HG03575 (cell line): ENCODE results near the gene SLC7A8.
"Not testable (repeated sequence)": the region's sequence is repeated elsewhere in the genome, so short reads cannot be mapped to it uniquely, and the experiment has no call there.

Experiments
- ATAC-seq: cut with Tn5 transposase; IDR thresholded peaks from one replicate; pipeline ENCODE4 v1.9.1; 2021; ENCODE audit not compliant: unreplicated experiment, insufficient number of reproducible peaks, low FRiP score; ENCODE audit errors: extremely low read depth

Gene SLC7A8

DNA sequence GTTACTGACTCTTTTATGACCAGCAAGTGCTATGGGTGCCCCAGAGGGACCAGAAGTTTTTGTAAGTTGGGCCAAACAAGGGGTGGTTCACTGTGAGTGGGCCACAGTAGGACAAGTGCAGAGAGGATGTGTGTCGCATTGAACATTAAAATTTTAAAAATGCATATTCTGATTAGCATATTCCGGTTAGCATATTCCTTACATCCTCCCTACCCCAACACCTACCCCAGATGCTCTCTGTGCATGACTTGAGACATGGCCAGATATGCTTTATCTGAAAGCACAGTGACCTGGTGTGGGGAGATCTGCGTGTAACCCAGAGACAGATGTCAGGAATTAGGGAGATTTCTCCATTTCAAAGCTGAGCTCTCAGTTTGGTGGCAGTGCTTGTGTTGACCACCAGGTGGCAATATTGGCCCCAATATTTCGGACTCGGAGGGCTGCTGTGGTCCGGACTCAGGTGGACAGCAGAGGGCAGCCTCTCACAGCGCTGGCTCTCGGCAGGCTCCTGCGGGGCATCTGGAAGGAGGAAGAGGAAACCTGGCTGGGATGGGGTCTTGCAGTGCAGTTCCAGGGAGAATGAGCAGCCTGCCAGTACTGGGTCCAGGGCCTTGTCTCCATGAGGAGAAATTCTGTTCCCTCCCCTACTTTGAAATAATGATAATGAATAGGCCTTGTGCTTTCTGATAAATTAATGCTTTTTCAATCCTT lies 62.8 kb downstream of the SLC7A8 start:
- ATAC-seq: no peak

DNA sequence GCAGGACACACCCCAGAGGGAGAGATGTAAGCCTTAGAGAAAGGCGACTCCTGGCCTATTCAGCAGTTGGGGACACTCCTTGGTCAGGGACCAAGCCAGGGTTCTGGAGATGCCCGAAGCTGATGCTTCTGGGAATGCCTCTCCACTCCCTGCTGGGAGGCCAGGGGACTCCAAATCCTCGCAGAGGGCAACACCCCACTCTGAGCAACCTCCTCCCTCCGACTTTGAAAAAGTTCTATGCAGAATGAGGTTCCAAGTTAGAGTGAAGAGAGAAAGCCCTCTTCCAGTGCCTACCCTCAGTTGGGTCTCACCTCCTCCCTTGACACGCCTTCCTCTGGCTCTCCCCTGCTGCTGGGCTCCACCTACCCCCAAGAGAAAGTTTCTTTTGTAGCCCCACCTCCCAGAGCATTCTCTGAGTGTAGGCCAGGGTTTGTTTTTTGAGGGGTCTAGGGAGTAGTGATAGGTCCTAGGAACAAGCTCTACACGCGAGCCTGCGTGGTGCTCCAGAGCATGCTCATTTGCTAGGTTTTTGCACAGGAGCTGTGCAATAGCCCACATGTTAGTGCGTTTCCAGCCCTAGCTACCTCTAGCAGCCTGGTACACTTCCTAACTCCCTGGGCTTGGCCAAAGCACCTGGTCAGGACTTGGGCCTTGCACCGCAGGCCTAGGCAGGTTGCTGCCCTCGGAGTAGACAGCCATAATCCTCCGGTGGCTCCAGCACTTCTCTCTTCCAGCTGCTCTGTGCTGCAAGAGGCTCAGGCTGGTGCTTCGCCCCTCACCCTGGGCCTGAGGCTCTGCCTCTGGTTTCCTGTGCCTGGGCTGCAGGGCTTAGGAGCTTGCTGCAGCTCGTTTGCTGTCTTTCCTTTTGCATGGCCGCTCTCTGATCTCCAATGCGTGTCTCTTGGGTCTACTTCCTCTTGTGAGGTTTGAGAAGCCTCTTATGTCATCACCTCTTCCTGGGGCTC lies 63.8 kb downstream of the SLC7A8 start:
- no peak for ATAC-seq

DNA sequence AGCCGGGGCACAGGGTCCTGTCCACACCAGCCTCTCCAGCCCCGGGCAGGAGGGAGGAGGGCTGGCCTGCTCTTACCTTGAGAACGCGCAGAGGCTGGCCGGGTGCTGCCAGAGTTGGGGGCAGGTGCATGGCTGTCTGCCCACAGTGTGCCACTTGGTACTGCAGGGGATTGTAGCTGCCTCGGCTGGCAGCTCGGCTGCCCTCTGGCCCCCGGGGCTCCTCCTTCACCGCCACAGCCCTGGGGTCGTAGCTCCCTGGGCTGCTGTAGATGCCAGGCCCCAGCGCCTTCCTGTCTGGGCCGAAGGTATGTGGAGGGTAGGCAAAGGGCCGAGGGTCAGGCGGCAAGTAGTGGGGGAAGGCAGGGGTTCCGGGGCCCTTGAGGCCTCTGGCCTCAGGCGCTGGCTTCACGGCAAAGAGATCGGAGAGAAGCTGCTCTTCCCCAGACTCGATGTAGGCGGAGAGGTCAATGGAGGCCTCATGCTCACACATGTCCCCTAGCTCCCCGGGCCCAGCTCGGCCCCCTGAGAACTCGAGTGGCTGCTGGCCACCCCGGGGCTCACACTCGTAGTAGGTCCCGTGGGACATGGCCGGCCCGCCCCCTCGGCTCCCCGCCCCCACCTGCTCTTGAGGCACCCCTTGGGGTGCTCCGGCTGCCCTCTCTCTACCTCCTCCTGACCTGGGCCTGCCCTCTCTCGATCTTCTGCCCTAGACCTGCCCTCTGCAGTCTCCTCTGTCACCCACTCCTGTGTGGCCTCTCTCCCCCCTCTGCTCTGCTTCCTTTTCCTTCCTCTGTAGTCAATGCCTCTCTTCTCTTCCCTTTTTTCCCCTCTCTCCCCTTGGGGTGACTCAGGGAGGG lies 64.7 kb downstream of the SLC7A8 start, which contains the start of gene CEBPE:
Gene CEBPE, minus strand, starts transcription at position 750 of the 857 bp plus-strand sequence. Its CDS starts 164 bp downstream, at position 586.
- ATAC-seq: no peak

DNA sequence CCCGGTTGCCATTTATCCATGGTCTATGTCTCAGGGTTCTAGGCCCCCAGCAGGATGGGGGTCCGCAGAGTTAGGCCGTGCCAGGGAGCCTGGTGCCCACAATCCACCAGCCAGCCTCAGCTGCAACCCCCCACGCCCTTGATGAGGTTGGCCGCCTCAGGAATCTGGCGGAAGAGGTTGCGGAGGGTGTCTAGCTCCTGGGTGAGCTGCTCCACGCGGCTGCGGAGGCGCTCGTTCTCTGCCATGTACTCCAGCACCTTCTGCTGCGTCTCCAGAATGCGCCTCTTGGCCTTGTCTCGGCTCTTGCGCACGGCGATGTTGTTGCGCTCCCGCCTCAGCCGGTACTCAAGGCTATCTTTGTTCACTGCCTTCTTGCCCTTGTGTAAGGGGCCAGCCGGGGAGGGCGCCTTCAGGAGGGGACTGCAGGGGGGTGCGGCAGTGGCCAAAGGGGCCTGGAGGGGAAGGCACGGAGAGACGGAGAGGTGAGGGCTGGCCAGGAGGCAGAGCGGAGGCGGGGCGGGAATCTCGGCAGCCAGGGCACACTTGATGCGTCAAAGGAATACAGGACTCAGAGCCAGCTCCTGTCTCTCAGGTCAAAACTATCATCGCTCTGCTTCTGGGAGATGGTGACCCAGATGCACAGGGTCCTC lies 66.0 kb downstream of the SLC7A8 start:
- ATAC-seq: no peak

DNA sequence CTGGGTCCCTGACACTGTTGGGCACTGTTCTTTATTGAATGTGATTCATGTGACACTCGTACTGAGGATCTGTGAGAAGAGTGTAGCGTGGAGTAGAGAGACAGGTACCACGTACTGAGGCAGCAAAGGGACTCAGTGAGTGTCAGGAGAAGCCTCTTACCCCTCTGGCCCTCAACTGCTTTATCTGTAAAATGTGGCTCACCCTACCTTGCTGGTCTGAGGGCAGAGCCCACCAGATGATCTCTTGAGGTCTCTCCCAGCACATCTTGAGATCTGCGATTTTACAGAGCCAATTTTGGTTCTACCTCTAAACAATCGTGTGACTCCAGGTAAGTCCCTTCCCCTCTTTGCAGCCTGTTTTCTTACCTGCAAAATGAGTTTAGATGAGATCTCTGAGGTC lies 67.5 kb downstream of the SLC7A8 start:
- ATAC-seq: no peak

DNA sequence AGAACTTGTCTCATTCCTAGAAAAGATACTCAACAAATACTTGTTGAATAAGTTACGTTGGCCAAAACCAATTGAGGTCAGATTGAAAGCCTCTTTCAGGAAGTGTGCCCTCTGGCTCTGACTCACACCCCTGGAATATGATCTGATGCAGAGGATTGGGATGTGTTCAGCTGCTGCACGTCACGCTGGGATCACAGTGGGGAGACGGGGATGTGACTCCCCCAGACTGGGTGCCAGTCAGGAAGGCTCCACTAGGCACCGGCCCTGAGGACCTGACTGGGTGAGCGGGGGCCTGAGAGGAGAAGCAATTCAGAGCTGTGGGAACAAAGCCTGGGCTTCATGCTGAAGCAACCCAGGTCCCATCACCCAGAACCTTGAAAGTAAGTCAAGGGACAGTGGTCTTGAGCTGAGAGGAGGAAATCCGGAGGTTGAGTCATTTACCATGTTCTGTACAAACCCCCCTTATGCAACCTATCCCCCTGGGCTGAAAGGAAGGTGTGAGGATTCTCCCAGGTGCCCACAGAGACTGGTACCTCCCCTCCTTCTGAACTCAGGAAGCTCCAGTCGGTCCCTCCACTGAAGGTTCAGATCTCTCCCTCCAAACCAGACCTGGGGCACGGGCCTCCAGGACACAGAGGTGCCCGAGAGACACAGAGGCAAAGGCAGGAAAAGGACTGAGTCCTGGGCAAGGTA lies 68.3 kb downstream of the SLC7A8 start:
- ATAC-seq: no peak

DNA sequence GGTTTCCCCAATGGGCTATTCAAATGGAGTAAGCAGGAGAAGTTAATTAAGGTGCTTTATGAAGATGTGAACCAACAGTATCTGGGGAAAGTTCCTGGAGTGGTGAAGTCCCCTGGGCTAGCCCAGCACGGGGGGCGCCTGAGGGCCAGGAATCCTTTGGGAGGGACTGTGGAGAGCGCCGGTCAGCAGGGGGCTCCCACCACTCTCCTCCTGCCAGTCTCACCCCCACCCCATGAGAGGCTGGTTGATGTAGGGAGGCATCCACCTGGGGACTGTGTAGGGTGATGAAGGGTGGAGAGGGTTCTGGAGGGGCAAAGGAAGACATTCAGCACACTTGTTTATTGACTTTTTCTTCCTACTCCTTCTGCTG lies 68.8 kb downstream of the SLC7A8 start:
- ATAC-seq: no peak

DNA sequence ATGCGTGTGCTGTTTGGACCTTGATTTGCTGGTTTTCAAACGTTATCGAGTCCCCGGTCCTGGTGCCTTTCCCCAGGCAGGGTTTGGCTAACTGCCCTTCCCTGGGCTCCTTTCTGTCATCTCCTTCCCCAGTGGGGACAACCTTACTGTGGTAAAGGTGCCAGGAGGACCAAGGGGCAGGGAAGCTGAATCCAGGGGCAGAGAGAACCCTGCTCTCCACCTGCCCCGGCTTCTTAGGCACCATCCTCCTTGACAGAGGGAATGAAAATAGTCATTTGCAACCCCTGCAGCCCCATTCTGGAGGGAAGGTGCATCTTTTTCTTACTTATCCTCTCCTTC lies 69.4 kb downstream of the SLC7A8 start:
- no peak for ATAC-seq

DNA sequence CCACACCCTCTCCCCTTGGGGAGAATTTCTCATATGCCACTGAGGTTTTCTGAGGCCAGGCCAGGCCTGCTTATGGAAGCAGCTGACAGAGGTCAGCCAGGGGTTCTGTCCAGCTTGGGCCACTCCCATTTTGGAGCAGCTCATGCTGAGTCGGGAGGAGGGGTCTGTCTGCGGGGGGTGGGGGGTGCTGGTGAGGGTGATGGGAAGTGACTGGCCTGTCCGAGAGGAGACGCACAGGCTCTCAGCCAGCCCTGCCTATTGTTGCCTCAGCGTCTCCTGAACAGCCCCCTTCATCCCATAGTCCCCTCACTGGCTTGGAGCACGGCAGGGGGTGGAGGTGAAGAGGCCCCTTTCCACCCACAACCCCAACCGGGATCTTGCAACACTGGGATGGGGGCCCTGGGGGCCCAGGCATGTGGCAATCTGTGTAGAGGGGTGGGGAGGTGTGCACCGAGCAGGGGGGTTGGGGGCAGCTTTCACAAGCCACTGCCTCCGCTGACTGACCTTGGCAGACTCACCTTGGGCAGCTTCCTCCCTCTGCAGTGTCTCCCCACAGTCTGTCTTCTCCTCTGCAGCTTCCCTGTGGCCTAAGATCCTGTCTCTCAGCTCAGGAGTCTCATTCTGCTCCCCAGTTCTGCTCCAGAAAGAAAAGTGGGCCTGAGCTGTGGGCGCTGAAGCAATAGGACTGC lies 69.9 kb downstream of the SLC7A8 start:
- ATAC-seq: no peak

DNA sequence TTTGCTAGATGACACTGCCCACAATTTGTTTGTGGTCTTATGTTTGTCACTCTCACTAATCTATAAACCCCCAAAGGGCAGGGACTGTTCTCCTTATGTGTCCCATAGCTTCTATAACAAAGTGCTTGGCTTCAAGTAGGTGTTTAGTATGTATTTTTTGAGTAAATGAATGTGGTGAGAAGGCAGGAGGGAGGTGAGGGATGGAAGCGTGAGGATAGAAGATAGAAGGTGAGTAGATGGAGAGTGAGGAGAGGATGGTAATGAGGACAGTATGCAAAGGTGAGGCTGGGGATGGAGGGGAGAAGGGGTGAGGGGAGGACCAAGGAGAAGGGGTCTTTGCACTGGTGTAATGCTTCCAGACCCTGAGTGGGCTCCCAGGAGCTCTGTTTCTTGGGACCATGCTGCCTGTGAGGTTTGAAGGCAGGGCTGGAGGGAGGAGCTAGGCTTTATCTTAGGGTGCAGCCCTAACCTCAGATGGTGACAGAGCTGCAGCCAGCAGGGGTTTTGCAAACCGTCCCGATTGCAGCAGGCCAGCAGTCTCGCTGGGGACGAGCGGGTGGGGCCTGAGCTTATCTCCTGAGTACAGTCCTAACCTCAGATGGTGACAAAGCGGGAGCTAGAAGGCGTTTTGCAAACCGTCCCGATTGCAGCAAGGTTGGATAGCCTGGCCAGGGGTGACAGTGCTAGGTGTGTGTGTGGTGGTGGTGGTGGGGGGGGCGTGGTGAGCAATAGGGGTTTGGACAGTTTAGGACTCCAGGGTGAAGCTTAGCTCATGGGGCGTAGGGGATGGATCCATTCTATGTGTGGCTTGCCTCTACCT lies 70.9 kb downstream of the SLC7A8 start:
- no peak for ATAC-seq

DNA sequence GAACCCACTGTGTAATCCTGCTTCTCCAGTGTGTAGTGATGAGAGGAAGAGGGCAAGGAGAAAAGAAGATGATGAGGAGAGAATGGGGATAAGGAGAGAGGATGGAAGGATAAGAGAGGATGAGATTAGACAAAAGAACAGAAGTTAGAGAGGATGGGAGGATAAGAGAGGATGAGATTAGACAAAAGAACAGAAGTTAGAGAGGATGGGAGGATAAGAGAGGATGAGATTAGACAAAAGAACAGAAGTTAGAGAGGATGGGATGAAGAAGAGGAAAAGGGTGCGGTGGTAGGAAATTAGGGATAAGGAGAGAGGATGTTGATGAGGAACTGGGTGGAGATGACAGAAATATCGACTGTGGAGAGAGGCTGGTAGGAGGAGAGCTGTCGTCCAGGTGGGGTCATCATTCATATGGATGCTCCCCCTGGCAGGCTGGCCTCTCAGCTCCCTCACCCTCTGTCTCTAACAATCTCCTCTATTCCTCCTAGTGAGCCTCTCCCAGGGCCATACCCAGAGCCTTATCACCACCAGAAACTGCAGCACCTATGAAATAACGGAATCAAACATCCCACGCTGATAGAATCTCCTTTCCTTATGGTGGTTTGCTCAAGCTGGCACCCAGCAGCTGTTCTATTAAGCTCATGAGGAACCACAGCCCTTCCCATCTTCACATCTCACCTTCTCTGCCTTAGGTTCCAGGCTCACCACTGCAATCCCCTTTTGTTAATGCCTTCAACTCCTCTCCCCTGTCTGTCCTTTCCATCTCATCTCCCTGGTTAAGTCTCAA lies 72.7 kb downstream of the SLC7A8 start:
- ATAC-seq: no peak

DNA sequence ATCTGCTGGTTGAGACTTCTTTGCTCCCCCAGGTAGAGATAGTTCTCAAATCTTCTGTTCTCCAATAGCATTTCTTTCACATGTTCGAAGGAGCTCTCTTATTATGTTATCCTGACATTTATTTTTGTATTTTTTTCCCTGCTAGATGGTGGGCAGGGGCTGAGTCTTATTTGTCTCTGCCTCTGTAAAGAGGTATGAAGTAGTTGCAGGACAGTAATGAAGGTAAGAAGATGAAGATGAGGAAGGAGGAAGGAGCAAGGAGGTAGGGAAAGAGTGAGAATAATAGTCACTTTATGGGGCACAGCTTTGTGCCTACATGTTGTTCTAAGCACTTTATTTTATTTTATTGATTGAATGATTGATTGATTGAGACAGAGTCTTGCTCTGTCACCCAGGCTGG lies 73.7 kb downstream of the SLC7A8 start:
- no peak for ATAC-seq

DNA sequence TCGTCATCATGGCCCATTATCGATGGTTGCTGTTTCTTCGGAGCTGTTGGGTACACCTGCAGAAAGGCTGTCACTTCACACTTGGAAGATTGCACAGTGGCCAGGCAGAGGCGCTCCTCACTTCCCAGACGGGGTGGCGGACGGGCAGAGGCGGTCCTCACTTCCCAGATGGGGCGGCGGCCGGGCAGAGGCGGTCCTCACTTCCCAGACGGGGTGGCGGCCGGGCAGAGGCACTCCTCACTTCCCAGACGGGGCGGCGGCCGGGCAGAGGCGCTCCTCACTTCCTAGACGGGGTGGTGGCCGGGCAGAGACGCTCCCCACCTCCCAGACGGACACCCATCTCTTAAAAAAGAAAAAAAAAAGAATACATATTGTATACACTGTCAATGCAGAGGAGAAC lies 75.3 kb downstream of the SLC7A8 start:
- ATAC-seq: not testable (repeated sequence)

DNA sequence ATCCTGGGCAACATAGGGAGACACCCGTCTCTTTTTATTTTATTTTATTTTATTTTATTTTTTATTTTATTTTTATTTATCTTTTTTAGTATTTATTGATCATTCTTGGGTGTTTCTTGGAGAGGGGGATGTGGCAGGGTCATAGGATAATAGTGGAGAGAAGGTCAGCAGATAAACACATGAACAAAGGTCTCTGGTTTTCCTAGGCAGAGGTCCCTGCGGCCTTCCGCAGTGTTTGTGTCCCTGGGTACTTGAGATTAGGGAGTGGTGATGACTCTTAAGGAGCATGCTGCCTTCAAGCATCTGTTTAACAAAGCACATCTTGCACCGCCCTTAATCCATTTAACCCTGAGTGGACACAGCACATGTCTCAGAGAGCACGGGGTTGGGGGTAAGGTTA lies 75.8 kb downstream of the SLC7A8 start:
- not testable (repeated sequence) for ATAC-seq

DNA sequence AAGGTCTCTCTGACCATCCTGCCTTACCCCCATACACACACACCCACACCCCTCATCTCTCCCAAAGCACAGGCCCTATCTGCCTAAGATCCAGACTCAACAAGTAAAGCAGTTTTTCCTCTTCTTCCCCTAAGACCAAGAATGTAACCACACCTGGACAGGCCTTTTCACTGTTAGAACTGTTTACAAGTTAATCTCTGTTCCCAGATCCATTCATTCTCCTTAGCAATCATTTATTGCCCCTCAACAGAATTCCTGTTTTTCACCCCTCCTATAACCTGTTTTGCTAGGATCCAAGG lies 76.8 kb downstream of the SLC7A8 start:
- ATAC-seq: no peak

DNA sequence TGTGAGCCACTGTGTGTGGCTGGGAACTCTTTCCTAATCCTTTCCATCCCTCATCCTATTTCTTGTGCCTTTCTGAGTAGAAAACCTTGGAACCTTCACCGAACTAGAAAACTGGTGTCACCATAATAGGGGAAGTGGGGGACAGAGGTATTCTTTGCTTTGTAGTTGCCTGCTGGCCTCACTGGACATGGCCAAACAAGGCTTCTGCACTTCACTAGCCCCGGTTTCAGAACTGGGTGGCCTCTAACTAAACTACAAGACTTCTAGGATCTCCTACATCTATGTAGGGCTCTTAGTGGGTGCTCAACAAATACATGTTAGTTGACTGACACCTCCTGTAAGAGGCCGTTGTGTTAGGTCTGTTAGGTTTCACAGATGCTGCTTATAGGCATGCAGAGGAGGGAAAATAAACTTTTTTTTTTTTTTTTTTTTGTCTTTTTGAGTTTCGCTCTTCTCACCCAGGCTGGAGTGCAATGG lies 78.1 kb downstream of the SLC7A8 start:
- ATAC-seq: no peak
